PC-3 (cell line): Measurements from ENCODE around the gene TMEM185B. TPM values are rescaled to one million over a fixed set of nuclear protein-coding genes. Genes with fewer than 3 reads are reported as not detected.

Source experiments
- ATAC-seq: fragments of 200-7000 bp; cut with Tn5 transposase; 2 replicates; pipeline ENCODE4 v1.9.1; 2020; ENCODE audit warnings: mild to moderate bottlenecking, moderate library complexity
- BruUV-seq: library from RNA; stranded (reverse); fragments of 400-500 nt; replicated peaks from 2 replicates; lab custom pipeline; 2021; lab: Mats Ljungman, UMichigan
- CTCF ChIA-PET: fragments of 300-600 bp; sonication (Branson Sonifier 250); formaldehyde crosslinking; loops from one replicate; lab custom pipeline; 2022; ENCODE audit warnings: antibody characterized with exemption; lab: Charles Lee
- POLR2A ChIA-PET: fragments of 300-600 bp; sonication (Branson Sonifier 250); formaldehyde crosslinking; loops from one replicate; lab custom pipeline; 2022; ENCODE audit warnings: antibody characterized with exemption; ENCODE audit not compliant: unreplicated experiment; lab: Charles Lee
- DNase-seq: peaks from one replicate; pipeline ENCODE4 v3.0.0-alpha.2; 2015
- H2AFZ ChIP-seq: fragments of 300-600 bp; sonication (generic); 2 replicates; pipeline ENCODE4 v1.6.0; 2016; ENCODE audit warnings: antibody characterized with exemption, low read length
- H3F3A ChIP-seq: fragments of 300-600 bp; sonication (generic); one replicate; pipeline ENCODE4 v1.6.0; 2017; ENCODE audit warnings: antibody characterized with exemption, low read length, control low read depth, mild to moderate bottlenecking; ENCODE audit not compliant: unreplicated experiment
- H3K27ac ChIP-seq: fragments of 300-600 bp; sonication (generic); 2 replicates; pipeline ENCODE4 v1.5.1; 2016; ENCODE audit warnings: mild to moderate bottlenecking, low read length
- H3K27me3 ChIP-seq: fragments of 300-600 bp; sonication (generic); 2 replicates; pipeline ENCODE4 v1.6.1; 2016; ENCODE audit warnings: low read length, mixed read lengths
- H3K36me3 ChIP-seq: fragments of 300-600 bp; sonication (generic); 2 replicates; pipeline ENCODE4 v1.6.1; 2016; ENCODE audit warnings: low read depth, mixed run types, low read length, mixed read lengths
- H3K4me1 ChIP-seq: fragments of 300-600 bp; sonication (generic); 2 replicates; pipeline ENCODE4 v1.5.1; 2016; ENCODE audit warnings: low read length; ENCODE audit not compliant: insufficient read depth
- H3K4me2 ChIP-seq: fragments of 300-600 bp; sonication (generic); 2 replicates; pipeline ENCODE4 v1.6.0; 2016; ENCODE audit warnings: low read length
- H3K4me3 ChIP-seq: fragments of 300-600 bp; sonication (generic); 2 replicates; pipeline ENCODE4 v1.5.1; 2016; ENCODE audit warnings: mild to moderate bottlenecking, low read length, mixed read lengths
- H3K79me2 ChIP-seq: fragments of 300-600 bp; sonication (generic); 2 replicates; pipeline ENCODE4 v1.6.1; 2017; ENCODE audit warnings: low read length, mixed read lengths
- H3K9ac ChIP-seq: fragments of 300-600 bp; sonication (generic); 2 replicates; pipeline ENCODE4 v1.6.0; 2016; ENCODE audit warnings: mild to moderate bottlenecking, low read length
- H3K9me2 ChIP-seq: fragments of 300-600 bp; sonication (generic); replicated peaks from 2 replicates; pipeline ENCODE4 v1.6.1; 2016; ENCODE audit warnings: mixed run types, low read length, mixed read lengths
- H3K9me3 ChIP-seq: fragments of 300-600 bp; sonication (generic); 2 replicates; pipeline ENCODE4 v1.6.1; 2016; ENCODE audit warnings: low read length, mixed read lengths
- H4K20me1 ChIP-seq: fragments of 300-600 bp; sonication (generic); 2 replicates; pipeline ENCODE4 v1.6.1; 2016; ENCODE audit warnings: low read length, mixed read lengths
- CTCF ChIP-seq: fragments of 300-600 bp; sonication (generic); conservative IDR thresholded peaks from 2 replicates; pipeline ENCODE4 v1.5.1; 2017; ENCODE audit warnings: antibody characterized with exemption, low read depth, mild to moderate bottlenecking, low read length
- EZH2 ChIP-seq: fragments of 300-600 bp; sonication (generic); IDR thresholded peaks from one replicate; pipeline ENCODE4 v1.6.1; 2017; ENCODE audit warnings: antibody characterized with exemption, mild to moderate bottlenecking, low read length; ENCODE audit not compliant: unreplicated experiment
- EZH2phosphoT487 ChIP-seq: fragments of 300-600 bp; sonication (generic); IDR thresholded peaks from 2 replicates; pipeline ENCODE4 v1.6.1; 2018; ENCODE audit warnings: mild to moderate bottlenecking, antibody characterized with exemption, low read length, borderline replicate concordance
- intact Hi-C: fragments of 100-400 bp; cut with micrococcal nuclease; formaldehyde crosslinking; loops from 2 replicates; pipeline ENCODE4 v1.9.0; 2023
- total RNA-seq: library from RNA; depleted of rRNA; stranded (reverse); fragments of >200 nt; gene quantifications from 2 replicates; pipeline ENCODE4 v1.2.3, GENCODE V29; 2014

Gene TMEM185B
- total RNA-seq, 1 experiment from 2014 or later = 67.5 TPM

- CTCF ChIA-PET = no interaction called here
- no peaks in the 10 kb centered on the region for H3K36me3 ChIP-seq
Observed at GRCh38 chr2:120208381-120209353, 14.5 kb downstream of the TMEM185B start.

DNA sequence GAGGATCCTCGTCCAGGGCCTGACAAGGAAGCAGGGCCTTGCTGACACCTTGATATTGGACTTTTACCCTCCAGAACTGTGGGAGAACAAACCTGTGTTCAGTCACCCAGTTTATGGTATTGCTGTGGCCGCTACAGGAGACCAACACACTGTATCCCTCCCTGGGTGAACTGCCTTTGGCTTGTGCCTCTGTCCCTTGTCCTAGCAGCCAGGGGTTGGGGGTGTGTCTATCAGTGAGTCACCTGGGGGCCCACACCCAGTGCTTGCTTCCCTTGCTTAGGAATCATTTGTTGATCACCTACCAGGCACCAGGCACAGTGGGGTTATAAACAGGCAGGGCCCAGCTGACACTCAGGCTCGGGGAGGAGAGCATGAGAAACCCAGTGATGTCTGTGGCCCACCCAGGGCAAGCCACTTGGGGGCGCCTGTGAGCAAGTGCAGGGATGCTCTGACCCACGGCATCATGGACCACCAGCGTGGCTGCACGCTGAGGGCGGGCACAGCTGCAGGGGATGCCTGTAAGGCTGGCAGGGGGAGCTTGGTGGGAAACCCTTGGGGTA is 17.1 kb downstream of the TMEM185B start:
- ChIA-PET CTCF (no interaction called here), POLR2A (no interaction called here)
- TF ChIP-seq CTCF (peak; percentile 61), EZH2phosphoT487 (no peak)
- BruUV-seq = no TSS peak
- intact Hi-C loops = no loop called here
- Histone ChIP-seq H3K4me2 (no peak overlapping the region), H2AFZ (no peak overlapping the region), H3K9me3 (no peaks in the 10 kb centered on the region), H3F3A (no peaks in the 10 kb centered on the region), H3K27ac (no peak overlapping the region), H4K20me1 (no peaks in the 10 kb centered on the region), H3K27me3 (no peaks in the 10 kb centered on the region), H3K9me2 (no peaks in the 10 kb centered on the region), H3K4me1 (no peaks in the 10 kb centered on the region), H3K9ac (no peak overlapping the region), H3K4me3 (no peak overlapping the region), H3K36me3 (no peaks in the 10 kb centered on the region), H3K79me2 (no peaks in the 10 kb centered on the region)
- DNase-seq (peak; percentile 11), ATAC-seq (peak; percentile 25)

More at GRCh38 chr2:120208381-120209353, 14.5 kb downstream of the TMEM185B start:
- DNase-seq = no peak
- Histone ChIP-seq H3K4me3 (no peak overlapping the region), H3K79me2 (no peaks in the 10 kb centered on the region), H3K27me3 (no peaks in the 10 kb centered on the region), H3K9me2 (no peaks in the 10 kb centered on the region), H3K4me2 (no peak overlapping the region), H2AFZ (no peak overlapping the region), H3K9ac (no peak overlapping the region), H3K9me3 (no peaks in the 10 kb centered on the region), H3K4me1 (no peaks in the 10 kb centered on the region), H4K20me1 (no peaks in the 10 kb centered on the region), H3F3A (no peaks in the 10 kb centered on the region), H3K27ac (no peak overlapping the region)
- no peak for TF ChIP-seq EZH2phosphoT487
- TF ChIP-seq EZH2 = no peak
- no peak for TF ChIP-seq CTCF
- no peak for ATAC-seq
- BruUV-seq = no TSS peak
- intact Hi-C loops = no loop called here
- POLR2A ChIA-PET = no interaction called here
